Activated CD4-positive, alpha-beta T cell treated with anti-CD3 and anti-CD28 coated beads, Interleukin-2, Interleukin-6, amounts not matched to agents 100 ng/mL and 50 ng/mL, durations not matched to agents 16 hours and 8 hours (primary cell): ENCODE data around the gene RBPJ.

Experiments used
- DNase-seq: peaks from one replicate; pipeline ENCODE4 v3.0.0-alpha.2; 2020

Gene RBPJ

DNA sequence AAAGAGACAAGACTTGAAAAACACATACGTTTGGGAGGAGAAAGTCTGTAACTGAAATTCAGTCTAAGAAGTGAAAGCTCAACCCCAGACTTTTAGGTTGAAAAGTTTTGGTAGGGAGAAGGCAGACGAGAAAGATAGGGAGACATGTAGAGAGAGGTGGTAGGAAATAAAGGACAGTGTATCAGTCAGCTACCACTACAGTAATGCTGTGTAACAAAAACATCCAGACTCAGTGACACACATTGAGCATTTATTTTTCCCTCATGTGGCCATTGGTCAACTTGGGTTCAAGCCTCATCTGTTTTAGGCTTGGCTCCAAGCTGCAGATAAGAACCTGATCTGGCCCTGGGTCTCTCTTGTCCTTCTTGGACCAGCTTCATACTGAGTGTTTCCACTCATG, 142.6 kb downstream of the RBPJ start:
- no peak for DNase-seq

DNA sequence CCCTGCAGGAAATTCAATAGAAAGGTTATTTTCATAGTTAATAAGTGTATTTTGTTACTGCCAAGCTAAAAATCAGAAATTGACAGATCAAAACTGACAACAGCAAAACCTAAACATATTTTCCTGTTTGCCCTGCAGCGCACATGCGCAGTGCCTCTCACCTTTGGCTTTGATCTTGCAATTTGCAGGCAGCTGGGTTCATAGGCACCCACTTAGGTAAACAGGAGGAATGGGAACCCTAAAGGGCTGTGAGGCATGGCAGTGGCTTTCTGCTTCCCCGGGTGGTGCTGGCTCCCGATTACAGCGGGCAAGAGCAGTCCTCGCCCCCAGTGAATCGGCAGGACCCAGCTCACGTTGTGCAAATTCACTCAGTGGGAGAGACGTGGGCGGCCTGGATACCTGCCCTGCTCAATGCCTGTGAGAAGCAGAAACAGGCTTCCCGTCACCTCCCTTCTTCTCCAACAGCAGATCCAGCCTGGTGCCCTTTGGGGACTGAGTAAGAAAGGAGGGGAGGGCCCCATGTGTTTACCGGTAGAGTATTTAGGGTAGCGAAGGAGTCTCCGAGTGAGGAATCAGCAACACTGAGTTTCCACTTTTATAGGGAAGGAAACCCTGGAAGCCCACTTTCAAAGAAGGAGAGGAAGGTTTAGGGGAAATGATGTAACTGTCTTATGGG, 143.7 kb downstream of the RBPJ start:
- no peak for DNase-seq

DNA sequence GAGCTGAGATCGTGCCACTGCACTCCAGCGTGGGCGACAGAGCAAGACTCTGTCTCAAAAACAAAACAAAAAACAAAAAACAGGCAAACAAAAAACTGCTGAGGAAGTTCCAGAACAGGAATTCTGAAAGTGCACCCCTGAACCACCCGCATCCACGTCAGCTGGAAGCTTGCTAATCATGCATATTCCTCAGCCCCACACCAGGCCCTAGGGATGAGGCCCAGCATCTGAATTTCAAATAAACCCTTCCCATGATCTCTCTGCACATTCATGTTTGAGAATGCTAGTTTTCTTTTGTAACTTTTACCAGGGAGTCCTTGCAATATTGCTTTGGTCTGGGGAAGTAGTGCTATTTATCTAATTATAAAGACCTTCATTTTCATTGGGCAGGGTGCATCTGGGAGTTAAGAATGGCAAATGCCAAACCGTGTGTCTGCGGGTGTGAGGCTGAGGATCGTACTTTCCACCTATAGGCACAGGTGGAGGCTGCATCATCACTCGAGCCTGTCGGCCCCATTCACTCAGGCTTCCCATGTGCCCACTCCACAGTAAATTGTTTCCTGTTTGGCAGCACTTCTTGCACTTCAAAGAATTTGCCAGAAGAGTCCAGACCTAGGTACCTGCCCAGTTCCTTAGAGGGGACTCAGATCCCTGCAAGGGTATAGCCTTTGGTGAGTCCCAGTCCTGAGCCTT, 145.9 kb downstream of the RBPJ start:
- DNase-seq: no peak

DNA sequence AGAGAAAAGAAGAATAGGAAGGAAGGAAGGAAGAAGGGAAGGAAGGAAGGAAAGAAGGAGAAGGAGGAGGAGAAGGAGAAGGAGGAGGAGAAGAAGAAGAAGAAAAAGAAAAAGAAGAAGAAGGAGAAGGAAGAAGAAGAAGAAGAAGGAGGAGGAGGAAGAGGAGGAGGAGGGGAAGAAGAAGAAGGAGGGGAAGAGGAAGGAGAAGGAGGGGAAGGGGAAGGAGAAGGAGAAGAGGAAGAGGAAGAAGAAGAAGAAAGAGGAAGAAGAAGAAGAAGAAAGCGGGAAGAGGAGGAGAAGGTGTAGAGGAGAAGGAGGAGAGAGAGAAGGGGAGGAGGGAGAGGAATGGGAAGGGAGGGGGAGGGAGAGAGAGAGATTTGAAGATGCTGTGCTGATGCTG, 146.9 kb downstream of the RBPJ start:
- no peak for DNase-seq

DNA sequence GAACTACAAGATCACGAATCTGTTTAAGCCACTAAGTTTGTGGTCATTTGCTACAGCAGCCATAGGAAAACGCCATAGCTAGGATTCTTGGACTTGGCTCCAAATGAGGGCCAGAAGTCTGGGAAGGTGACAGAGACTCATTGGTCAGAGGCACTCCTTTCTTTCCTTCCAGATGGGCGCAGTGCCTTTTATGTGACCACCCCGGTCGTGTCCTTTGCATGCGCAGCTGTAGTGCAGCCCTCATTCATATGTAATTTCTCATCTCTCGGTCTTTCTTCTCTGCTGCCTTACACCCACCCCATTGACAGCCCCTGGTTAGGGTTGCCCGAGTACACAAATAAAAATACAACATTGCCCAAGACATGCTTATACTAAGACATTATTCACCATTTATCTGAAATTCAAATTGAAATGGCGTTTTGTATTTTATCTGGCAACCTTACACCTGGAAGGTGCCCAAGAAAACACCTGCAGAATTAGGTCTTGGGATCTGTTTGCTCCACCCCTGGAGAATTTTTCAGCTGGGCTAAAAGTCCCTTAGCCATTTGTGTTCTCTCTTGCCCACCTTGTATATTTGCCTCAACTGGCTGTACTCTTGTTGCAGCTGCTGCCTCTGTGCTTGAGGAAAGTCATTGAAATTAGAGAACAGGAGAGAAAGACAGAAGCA, 147.6 kb downstream of the RBPJ start:
- DNase-seq: no peak

DNA sequence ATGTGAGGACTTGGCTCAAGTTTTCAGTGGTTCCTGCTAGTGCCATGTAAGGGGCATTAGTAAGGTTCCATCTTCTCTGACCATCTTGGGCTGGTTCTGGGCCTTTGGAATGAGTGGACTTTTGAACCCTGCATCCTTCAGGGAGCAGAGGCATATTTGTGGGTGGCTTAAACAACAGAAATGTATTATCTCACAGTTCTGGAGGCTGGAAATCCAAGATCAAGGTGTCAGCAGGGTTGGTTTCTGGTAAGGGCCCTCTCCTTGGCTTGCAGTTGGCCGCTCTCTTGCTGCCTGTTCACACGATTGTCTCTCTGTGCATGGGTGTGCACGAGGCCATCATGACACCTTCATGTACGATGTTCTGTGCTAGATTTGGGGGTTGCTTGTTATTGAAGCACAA, 148.2 kb downstream of the RBPJ start:
- DNase-seq: no peak

DNA sequence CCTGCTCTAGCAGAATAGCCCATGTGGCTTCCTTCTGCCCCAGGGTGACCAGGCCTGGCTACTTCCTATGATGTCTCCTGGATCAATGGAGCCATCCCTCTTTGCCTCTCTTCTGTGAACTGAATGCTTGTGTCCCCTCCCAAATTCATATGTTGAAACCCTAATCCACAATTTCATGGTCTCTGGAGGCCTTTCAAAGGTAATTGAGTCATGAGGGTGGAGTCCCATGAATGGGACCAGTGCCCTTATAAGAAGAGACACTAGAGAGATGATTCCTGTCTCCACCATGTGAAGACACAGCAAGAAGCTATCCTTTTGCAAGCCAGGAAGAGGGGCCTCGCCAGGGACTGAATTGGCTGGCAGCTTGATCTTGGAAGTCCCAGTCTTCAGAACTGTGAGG, 151.1 kb downstream of the RBPJ start:
- DNase-seq: no peak

DNA sequence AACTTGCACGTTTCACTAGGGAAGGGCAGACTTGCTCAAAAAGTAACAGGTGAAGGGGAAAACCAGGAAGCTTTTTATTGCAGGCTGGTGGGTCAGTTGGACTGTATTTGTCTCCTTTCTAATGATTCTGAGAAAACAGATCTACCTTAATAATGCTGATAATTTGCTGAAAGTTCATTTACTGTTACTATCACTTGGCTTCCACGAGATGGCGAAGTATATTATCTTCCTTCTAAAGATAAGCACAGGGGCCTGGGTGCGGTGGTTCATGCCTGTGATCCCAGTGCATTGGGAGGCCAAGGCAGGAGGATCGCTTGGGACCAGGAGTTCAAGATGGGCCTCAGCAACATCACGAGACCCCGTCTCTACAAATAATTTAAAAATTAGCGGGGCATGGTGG, 153.1 kb downstream of the RBPJ start:
- DNase-seq: no peak

DNA sequence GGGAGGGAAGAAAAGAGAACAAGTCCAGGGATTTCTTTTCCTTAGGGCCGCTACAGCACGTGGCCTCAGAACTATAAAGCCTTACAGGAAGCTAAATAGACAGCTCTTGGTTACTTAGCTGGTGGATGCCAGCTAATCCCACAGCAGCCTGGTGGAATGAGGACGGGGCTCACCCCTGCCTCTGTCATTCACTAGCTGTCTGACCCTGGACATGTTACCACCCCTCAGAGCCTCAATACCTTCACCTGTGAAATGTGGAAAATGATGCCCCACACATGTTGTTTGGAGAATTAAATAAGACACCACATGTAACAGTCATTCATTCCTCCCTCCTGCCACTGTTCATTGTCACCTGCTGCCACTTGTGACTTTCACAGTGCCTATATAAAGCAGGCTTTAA, 153.7 kb downstream of the RBPJ start:
- no peak for DNase-seq

DNA sequence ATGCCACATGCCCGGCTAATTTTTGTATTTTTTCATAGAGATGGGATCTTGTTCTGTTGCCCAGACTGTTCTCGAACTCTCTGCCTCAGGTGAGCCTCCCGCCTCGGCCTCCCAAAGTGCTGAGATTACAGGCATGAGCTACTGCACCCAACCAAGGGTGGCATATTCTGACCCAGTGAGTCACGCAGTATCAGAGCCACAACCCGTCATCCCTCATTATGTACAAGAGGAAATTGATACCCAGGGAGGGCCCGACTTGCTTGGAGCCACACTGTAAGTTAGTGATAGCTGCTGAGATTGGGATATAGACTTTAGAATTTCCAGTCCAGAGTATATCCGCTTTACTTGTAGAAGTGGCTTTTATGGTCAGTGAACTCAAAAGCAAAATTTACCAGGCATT, 154.9 kb downstream of the RBPJ start:
- DNase-seq: no peak

DNA sequence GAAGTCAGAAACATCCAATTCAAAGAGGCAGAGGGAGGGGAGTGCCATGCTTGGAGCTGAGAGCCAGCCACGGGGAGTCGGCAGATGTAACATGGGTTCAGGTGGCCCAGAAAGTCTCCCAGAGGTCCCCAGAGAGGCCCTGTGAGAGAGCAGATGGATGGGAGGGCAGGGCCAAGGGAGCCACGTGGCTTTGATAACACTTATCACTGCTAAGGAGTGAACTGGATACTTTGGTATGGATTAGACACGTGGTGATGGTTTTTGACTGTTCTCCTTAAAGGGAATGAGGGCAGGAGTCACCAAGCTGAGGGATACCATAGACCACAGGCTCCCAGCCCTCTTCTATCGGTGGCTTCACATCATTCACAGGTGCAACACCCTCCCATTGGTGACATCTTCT, 155.7 kb downstream of the RBPJ start:
- no peak for DNase-seq

DNA sequence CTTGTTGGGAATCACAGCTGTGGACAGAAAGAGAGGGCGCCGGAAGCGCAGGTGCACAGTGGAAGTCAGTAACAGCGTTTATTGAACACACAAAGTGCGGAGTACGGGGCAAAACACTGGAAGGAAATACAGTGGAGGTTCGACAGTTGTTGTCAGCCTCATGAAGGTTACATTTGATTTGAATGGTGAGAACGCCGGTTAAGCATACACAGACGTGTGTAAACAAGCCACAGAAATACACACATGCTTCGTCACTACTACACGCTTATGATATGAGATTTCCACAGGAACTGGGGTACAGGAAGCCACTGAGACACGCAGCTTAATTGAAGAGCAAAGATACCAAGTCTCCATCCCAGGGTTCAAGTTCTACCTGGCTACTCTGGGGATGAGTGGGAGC, 157.5 kb downstream of the RBPJ start:
- no peak for DNase-seq

DNA sequence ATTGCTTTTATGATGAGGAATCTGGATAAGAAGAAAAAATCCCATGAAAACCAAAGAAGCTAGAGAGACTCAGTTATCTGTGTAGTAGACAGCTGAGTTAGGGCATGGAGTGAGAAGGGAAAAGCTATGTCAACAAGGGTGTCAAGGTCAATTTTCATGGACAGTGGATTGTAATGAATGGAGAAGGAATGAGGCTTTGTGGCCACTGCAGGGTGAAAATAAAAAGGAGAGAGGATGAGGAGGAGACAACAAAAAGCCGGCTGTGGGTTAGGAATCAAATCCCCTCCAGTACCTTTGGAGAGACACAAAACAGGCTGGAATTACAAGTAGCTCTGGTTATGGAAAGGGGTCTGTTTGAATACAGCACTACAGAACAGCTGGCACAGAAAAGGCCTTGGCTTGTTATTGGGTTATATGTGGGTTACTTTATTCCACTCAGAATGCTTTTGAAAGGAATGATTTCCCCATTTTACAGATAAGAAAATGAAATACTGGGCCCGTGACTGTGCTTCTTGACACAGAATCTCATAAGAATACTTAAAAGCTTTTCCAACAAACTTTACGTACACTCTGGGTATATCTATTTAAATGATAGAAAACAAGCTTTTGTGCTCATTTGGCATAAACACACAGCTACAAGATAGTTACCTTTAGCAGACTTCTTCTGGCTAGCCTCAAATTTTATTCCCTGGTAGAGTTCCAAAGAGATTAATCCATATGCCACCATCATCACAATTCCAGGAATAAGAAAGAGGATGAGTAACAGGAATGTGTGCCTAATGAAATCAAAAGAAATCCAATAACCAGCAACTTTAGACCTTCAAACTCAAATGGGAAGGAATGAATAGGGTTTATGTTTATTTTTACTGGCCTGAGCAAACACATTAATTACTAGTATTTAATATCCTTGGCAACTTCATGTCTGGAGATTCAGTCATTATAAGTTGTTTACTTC, 162.0 kb downstream of the RBPJ start:
- no peak for DNase-seq

DNA sequence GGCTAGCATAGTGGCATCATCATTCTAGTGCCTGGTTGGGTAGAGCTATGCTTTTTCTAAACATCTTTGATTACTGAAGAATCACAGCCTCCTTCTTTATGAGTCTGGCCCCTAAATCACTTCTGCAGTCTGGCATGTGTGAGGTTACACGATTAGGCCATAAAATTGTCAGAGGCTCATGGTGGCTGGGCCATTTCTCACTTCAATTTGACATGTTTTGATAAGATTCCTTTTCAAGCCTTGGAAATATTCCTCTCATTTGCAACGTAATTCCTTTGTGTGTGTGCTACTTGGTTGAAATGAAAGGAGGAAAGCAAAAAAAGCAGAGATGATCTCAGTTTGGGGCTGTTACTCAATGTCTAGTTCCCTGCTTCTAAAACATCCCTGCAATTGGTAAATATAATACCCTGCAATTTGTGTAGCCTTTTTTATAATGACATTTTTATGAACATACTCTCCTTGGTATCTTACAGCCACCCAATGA, 163.3 kb downstream of the RBPJ start:
- no peak for DNase-seq

DNA sequence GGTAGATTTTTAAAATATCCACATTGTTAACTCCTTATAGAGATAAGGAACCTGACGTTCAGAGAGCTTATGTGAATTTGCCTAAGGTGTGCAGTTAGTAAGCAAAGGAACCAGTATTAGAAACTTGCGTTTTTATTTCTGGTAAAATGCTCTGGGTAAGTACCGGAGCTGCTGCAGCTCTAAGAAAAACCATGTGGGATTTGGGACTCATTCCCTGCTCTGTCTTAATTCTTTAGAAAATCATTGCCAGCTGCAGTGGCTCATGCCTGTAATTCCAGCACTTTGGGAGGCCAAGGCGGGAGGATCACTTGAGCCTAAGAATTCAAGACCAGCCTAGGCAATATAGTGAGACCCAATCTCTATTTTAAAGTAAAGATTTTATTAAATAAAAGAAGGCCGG, 163.7 kb downstream of the RBPJ start:
- no peak for DNase-seq
